OCI-LY7 (cell line): Measurements from ENCODE around the gene TMEM63B.

Experiments used
- CTCF ChIP-seq: fragments of 200-600 bp; sonication (generic); conservative IDR thresholded peaks from 2 replicates; pipeline ENCODE4 v1.5.1; 2014; ENCODE audit warnings: mild to moderate bottlenecking, antibody characterized with exemption, low read length, moderate library complexity, mixed read lengths
- EZH2phosphoT487 ChIP-seq: fragments of 200-600 bp; sonication (generic); IDR thresholded peaks from 2 replicates; pipeline ENCODE4 v1.6.1; 2018; ENCODE audit warnings: low read depth, borderline replicate concordance, mild to moderate bottlenecking, mixed run types, antibody characterized with exemption, low read length, moderate library complexity, mixed read lengths

DNA sequence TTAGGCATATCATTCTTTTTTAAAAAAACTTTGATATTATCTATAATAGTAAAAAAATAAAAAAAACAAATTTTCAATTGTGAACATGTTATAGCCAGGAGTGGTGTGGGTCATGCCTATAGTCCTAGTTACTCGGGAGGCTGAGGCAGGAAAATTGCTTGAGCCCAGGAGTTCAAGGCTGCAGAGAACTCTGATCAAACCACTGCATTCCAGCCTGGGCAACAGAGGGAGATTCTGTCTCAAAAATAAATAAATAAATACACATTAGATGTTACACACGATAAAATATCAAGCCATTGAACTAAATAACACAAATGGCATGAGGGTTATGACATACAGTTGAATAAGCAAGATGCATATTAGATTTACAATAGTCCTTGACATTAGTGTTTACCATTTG, 61.5 kb downstream of the TMEM63B start:
- no peak for TF ChIP-seq CTCF
- no peak for TF ChIP-seq EZH2phosphoT487
